NAMALWA (cell line): ENCODE data around the gene VAMP2.

Source experiments
- DNase-seq: peaks from one replicate; pipeline ENCODE4 v3.0.0-alpha.2; 2015; ENCODE audit warnings: low spot score

The VAMP2 gene

DNA sequence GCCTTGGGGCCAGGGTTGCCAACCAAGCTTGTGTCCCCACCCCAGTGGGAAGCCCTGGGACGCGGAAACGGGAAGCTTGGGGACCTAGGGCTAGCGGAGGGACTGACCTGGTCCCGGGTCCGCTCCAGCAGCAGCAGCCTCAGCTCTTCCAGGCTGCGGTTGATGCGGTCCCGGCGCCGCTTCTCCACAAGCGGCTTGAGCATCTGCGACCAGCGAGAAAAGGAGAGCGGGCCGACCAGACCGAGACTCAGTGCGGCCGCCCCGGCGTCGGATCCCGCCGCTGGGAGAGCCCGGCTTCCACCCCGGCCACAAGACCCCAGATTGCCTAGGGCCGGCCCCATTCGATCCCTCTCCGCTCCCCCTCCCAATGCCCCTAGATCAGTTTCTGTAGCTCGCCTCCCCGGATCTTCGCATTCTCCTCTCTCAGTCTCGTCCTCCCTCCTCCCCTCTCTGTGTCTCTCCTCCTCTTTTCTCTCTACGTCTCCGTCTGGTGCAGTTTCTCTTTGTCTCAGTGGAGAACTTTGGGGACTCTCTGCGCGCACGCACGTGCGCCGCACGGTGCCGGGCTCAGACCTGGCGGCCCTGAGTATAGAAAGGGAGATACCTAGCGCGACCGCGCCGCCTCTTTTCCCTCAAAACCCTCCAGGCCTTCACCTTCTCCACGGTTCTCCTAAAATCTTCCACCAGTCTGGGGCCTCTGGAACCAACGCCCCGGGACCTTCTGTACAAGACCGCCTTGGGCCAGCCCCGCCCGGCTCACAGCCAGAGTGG is 39.6 kb downstream of the VAMP2 start:
- DNase-seq = peak; percentile 27

DNA sequence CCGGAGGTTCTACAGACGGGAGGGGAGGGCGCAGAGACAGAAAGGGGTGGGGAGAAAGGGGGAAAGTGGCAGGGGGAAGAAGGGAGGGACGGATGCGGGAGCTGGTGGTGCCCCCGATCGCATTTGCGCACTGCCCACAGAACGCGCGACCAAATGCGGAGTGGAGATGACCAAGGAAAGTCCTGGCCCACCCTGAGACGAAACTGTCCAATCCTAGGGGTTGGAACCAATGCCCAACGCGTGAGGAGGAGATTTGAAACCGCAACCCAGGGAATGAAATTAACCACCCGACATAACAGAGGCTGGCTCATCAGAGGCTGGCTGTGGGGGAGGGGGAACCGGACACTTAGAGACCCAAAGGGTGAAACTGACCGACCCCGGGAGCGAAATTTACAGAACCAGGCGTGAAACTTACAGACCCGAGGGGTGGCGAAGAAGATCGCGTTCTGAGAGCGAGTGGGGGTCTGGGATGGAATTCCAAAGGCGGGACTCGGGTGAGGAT is 40.3 kb downstream of the VAMP2 start:
- no peak for DNase-seq

- peak; percentile 63 for DNase-seq
Observed at GRCh38 chr17:8121681-8122421, 40.9 kb downstream of the VAMP2 start.

GRCh38 chr17:8121407-8121680 is 41.4 kb downstream of the VAMP2 start:
- no peak for DNase-seq

DNA sequence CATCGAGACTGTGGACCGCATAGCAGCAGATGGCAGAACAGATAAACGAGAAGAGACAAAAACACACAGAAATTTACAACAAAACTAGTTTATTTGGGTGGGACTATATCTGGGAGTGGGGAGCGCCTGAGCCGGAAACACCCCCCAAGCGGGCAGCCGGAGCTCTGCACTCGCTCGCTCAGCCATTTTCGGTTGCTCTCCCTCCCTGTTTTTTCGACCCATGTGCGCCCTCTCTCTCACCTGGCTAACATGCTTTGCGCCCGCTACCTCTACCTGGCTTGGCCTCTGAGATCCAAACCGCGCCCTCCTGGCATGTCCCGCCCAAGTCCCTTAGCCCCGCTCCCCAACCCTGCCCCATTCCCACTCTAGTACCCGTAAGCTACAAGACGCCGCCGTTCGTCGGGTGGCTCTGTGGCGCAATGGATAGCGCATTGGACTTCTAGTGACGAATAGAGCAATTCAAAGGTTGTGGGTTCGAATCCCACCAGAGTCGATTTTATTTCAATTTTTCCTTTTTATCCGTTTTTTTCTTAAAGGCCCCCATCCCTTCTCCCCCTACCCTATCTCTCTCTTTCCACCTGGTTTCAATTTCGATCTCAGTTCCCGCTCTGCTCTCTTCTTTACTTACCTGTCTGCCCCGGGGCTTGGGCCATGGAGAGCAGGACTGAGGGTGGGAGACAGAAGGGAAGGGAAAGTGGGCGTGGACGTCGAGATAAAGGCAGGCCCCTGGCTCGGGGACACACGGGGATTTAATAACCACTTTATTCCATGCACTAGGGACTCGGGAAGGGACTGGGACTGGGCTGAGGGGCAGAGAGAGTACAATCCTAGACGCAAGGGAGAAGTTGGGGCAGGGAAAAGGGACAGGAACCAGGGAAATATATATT is 42.0 kb downstream of the VAMP2 start:
- DNase-seq = peak; percentile 81

GRCh38 chr17:8119581-8120519 is 42.9 kb downstream of the VAMP2 start:
- DNase-seq = peak; percentile 94

- peak; percentile 84 for DNase-seq
Observed at GRCh38 chr17:8118769-8119580, 43.8 kb downstream of the VAMP2 start.

DNA sequence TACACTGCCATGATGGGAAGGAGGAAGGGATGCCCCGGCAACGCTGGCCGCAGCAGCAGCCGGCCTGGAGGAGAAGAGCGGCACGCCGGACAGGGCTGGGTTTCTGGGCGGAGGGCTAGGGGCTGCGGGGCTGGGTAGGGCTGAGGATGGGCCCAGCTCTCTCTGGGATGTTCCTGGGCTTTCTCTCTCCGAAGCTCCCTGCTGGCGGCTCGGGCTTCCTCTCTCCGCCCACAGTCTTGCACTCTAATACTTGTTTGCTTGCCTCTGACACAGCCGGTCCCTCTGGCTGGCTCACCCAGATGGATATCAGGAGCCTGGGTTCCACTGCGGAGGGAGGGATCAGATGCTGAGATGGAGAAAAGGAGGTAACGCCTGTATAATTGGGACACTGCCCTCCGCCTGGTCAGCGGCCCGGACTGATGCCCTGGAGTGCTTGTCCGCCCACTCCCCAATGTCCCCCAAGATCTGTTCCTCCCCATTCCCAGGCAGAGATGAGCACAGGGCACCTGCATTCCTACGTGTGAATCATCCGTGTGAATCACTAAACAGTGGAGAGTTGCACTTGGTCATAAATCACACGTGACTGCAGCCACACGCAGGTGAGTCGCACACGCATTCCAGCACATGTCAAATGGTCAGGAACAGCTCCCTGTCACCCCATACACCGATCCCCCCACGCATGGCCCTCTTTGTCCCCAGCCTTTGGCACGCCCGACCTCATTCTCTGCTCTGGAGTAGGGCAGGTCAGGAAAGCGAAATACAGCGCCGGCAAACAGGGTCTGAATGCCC is 44.6 kb downstream of the VAMP2 start, which contains the start of gene ALOXE3:
Gene ALOXE3, minus strand, starts transcription at position 535 of the 789 bp plus-strand sequence. Its CDS starts 524 bp downstream, at position 11.
- DNase-seq = no peak

DNA sequence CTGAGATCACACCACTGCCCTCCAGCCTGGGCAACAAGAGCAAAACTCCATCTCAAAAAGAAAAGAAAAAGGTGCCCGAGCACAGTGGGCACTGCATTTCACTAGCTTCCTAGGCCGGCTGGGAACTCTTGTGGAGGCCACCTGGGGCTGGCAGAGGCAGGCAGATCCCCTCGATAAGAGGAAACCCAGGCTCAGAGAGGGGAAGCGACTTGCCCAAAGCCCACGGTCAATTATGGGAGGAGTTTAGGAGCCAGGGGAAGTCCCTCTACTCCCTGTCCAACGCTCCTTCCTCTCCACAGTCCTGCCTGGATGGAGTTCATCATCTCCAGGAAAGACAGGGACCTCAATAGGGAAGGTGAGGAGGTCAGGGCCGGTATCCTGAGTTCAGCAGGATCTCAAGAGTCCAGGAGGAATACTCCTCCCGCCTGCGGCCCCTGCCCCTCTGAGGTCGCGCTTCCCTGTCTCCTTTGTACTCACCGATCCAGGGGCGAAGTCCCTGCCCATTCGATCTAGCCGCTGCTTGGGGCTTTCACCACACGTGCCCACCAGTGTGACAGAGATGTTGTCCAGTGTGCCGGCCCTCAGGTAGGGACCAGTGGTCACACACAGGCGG is 45.3 kb downstream of the VAMP2 start:
- DNase-seq = no peak

DNA sequence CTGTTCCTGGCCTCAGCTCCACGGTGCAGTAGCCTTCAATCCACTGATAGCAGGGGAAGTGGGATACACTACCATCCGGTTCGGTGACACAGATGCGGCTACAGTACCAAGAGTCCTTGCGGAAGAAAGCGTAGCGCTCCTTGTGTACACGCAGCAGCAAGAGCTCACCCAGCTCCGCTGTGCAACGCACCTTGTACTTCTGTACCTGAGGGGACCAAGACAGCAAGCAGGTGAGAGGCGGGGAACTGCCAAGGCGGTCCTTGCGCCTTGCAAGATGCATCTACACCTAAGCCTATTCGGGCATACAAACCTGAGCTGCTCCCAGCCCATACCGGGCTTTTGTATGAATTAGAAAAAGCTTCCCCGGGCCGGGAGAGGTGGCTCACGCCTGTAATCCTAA is 46.0 kb downstream of the VAMP2 start:
- DNase-seq = no peak

DNA sequence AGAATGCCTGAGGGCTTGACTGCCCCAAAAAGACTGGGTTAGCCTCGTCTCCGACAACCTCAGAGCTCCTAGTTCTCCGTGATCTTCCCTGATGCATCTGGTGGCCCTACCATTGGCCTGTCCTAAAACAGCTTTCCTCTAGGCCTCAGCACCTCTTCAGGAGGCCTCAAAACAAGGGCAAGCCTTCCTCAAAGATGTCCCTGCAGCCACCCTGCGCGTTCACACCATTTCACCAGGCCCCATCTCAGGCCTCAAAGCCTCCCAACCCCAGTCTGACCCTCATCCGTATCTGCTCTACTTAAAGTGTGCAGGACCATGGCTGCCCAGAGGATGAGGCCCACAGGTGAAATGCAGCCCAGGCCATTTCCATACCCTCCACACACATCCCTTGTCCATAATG is 51.8 kb downstream of the VAMP2 start:
- no peak for DNase-seq

- no peak for DNase-seq
Observed at GRCh38 chr17:8110456-8110804, 52.3 kb downstream of the VAMP2 start.

DNA sequence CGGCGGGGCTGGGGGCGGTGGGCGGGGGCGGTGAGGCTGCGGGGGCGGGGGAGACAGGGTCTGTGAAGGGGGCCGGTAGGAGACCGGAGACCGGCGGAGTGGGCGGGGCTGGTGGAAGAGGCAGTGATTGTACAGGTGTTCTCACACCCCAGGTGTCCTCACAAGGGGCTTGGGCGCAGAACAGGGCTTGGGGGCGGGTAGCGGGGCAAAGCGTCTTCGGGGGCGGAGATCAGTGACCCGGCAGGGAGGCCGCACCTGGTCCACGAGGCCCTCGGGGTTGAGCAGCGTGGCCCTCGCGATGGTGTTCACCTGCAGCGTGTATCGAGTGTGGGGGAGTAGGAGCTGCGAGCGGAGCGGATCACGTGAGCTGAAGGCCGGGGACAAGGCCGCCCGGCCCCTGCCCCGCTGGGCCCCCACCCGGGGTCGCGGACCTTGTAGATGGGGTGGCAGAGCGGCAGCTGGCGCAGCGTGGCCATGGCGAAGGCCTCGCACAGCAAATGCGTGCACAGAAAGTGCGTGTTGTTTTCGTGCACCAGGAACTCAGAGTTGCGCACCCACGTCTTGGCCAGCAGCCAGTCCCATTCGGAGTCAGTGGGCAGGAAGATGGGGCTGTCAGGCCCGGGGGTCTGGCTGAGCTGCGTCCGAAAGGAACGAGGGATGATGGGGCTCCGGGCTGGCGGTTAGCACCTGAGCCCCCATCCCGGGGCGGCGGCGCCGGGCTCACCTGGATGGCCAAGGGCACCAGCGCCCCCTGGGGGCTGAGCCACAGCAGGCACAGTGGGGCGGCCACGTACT is 52.9 kb downstream of the VAMP2 start:
- peak; percentile 57 for DNase-seq
